Smooth muscle cell (in vitro differentiated cells): ENCODE measurements around the gene AUH. TPM values are rescaled to one million over a fixed set of nuclear protein-coding genes. Genes with fewer than 3 reads are reported as not detected.

Experiments used
- DNase-seq: peaks from one replicate; lab custom pipeline; 2025; ENCODE audit not compliant: unreplicated experiment; lab: John Stamatoyannopoulos, UW
- H2AFZ ChIP-seq: fragments of 200-600 bp; sonication (generic); 2 replicates; pipeline ENCODE4 v1.6.0; 2016; ENCODE audit warnings: antibody characterized with exemption, low read depth, mild to moderate bottlenecking
- H3F3A ChIP-seq: fragments of 200-600 bp; sonication (generic); 2 replicates; pipeline ENCODE4 v1.6.0; 2017; ENCODE audit warnings: antibody characterized with exemption, low read depth
- H3K27ac ChIP-seq: fragments of 200-600 bp; sonication (generic); 2 replicates; pipeline ENCODE4 v1.5.1; 2016; ENCODE audit warnings: low read depth, mild to moderate bottlenecking
- H3K27me3 ChIP-seq: fragments of 200-600 bp; sonication (generic); 2 replicates; pipeline ENCODE4 v1.6.1; 2016; ENCODE audit warnings: low read depth, mild to moderate bottlenecking
- H3K36me3 ChIP-seq: fragments of 200-600 bp; sonication (generic); 2 replicates; pipeline ENCODE4 v1.5.1; 2016; ENCODE audit warnings: low read depth
- H3K4me1 ChIP-seq: fragments of 200-600 bp; sonication (generic); 2 replicates; pipeline ENCODE4 v1.5.1; 2016; ENCODE audit warnings: low read depth
- H3K4me2 ChIP-seq: fragments of 200-600 bp; sonication (generic); 2 replicates; pipeline ENCODE4 v1.6.0; 2016; ENCODE audit warnings: mild to moderate bottlenecking
- H3K4me3 ChIP-seq: fragments of 200-600 bp; sonication (generic); 2 replicates; pipeline ENCODE4 v1.5.1; 2016; ENCODE audit warnings: mild to moderate bottlenecking
- H3K79me2 ChIP-seq: fragments of 200-600 bp; sonication (generic); 2 replicates; pipeline ENCODE4 v1.6.0; 2016; ENCODE audit warnings: low read depth, mild to moderate bottlenecking
- H3K9ac ChIP-seq: fragments of 200-600 bp; sonication (generic); 2 replicates; pipeline ENCODE4 v1.6.0; 2016; ENCODE audit warnings: low read depth
- H3K9me3 ChIP-seq: fragments of 200-600 bp; sonication (generic); replicated peaks from 2 replicates; pipeline ENCODE4 v1.5.1; 2016; ENCODE audit warnings: low read depth
- H4K20me1 ChIP-seq: fragments of 200-600 bp; sonication (generic); 2 replicates; pipeline ENCODE4 v1.6.0; 2016; ENCODE audit warnings: low read depth
- CTCF ChIP-seq: fragments of 200-600 bp; sonication (generic); IDR thresholded peaks from 2 replicates; pipeline ENCODE4 v1.5.1; 2017; ENCODE audit warnings: borderline replicate concordance, mild to moderate bottlenecking, antibody characterized with exemption; ENCODE audit not compliant: insufficient read depth, poor library complexity, severe bottlenecking
- WGBS: methylation state at CpG from one replicate; pipeline ENCODE4 v1.1.7; 2016; ENCODE audit warnings: low lambda C conversion rate; 5-methylcytosine and 5-hydroxymethylcytosine counted together
- polyA plus RNA-seq: library from polyadenylated mRNA; unstranded; fragments of >200 nt; fragmentation: Nextera tagmentation; extraction: Ambion mirVana; gene quantifications from 2 replicates; pipeline ENCODE4 v1.2.1, GENCODE V29; 2016
- total RNA-seq: library from RNA; depleted of rRNA; stranded (reverse); fragments of >200 nt; gene quantifications from 2 replicates; pipeline ENCODE4 v1.2.3, GENCODE V29; 2014

The AUH gene
- total and polyA plus RNA-seq, 2 experiments from 2014 or later = 8.7 TPM

- H3K9me3 ChIP-seq = no peaks in the 10 kb centered on the region
- peak overlapping the region; percentile 5 for H3K27ac ChIP-seq
- H3K4me2 ChIP-seq = peak overlapping the region; percentile 98
- 6% methylated on average over 10 of the region's 10 CpGs for WGBS
- H4K20me1 ChIP-seq = no peaks in the 10 kb centered on the region
- H3K27me3 ChIP-seq = no peaks in the 10 kb centered on the region
- no peak for DNase-seq
- TF ChIP-seq CTCF = no peak
- H3K36me3 ChIP-seq = no peaks in the 10 kb centered on the region
- H3K4me3 ChIP-seq = peak overlapping the region; percentile 87
- H3F3A ChIP-seq = no peaks in the 10 kb centered on the region
- peaks cover 4% of the 10 kb centered on the region for H3K4me1 ChIP-seq
- peak overlapping the region; percentile 93 for H3K9ac ChIP-seq
- H2AFZ ChIP-seq = peak overlapping the region; percentile 100
- H3K79me2 ChIP-seq = peaks cover 37% of the 10 kb centered on the region
These were observed 997 bp downstream of the AUH start for GRCh38 chr9:91360551-91361290.

- Histone ChIP-seq H3K4me3 (peak overlapping the region; percentile 87), H3K27me3 (no peaks in the 10 kb centered on the region), H3K79me2 (peaks cover 37% of the 10 kb centered on the region), H3K4me2 (peak overlapping the region; percentile 98), H3F3A (no peaks in the 10 kb centered on the region), H3K9ac (peak overlapping the region; percentile 93), H3K9me3 (no peaks in the 10 kb centered on the region), H3K4me1 (peaks cover 4% of the 10 kb centered on the region), H3K27ac (no peak overlapping the region), H2AFZ (no peak overlapping the region), H4K20me1 (no peaks in the 10 kb centered on the region), H3K36me3 (no peaks in the 10 kb centered on the region)
- no peak for TF ChIP-seq CTCF
- DNase-seq = no peak
- 73% methylated on average over 7 of the region's 7 CpGs for WGBS
These were observed 1.8 kb downstream of the AUH start for GRCh38 chr9:91359734-91360470.

- peaks cover 37% of the 10 kb centered on the region for H3K79me2 ChIP-seq
- no peak overlapping the region for H3K9ac ChIP-seq
- TF ChIP-seq CTCF = no peak
- no peaks in the 10 kb centered on the region for H3K9me3 ChIP-seq
- DNase-seq = no peak
- no peaks in the 10 kb centered on the region for H4K20me1 ChIP-seq
- no peaks in the 10 kb centered on the region for H3F3A ChIP-seq
- H3K27me3 ChIP-seq = no peaks in the 10 kb centered on the region
- 88% methylated on average over 2 of the region's 2 CpGs for WGBS
- H3K4me1 ChIP-seq = peaks cover 4% of the 10 kb centered on the region
- no peak overlapping the region for H3K27ac ChIP-seq
- no peak overlapping the region for H3K4me3 ChIP-seq
- no peak overlapping the region for H3K4me2 ChIP-seq
- H3K36me3 ChIP-seq = no peaks in the 10 kb centered on the region
- no peak overlapping the region for H2AFZ ChIP-seq
These were observed 2.6 kb downstream of the AUH start for GRCh38 chr9:91359083-91359482.

- H3K36me3 ChIP-seq = no peaks in the 10 kb centered on the region
- H3F3A ChIP-seq = no peaks in the 10 kb centered on the region
- no peak for TF ChIP-seq CTCF
- no peaks in the 10 kb centered on the region for H3K27me3 ChIP-seq
- H3K9ac ChIP-seq = no peak overlapping the region
- H2AFZ ChIP-seq = no peak overlapping the region
- H3K27ac ChIP-seq = no peak overlapping the region
- no peak overlapping the region for H3K4me3 ChIP-seq
- H3K4me1 ChIP-seq = no peaks in the 10 kb centered on the region
- no peak for DNase-seq
- H3K9me3 ChIP-seq = no peaks in the 10 kb centered on the region
- no peak overlapping the region for H3K4me2 ChIP-seq
- WGBS = 91% methylated on average over 1 of the region's 1 CpG
- H3K79me2 ChIP-seq = peaks cover 30% of the 10 kb centered on the region
- no peaks in the 10 kb centered on the region for H4K20me1 ChIP-seq
These were observed 6.8 kb downstream of the AUH start for GRCh38 chr9:91354881-91355280.
